H1 (cell line): ENCODE data around the gene ZKSCAN8. TPM values are rescaled to one million over a fixed set of nuclear protein-coding genes. Genes with fewer than 3 reads are reported as not detected.

ENCODE experiments used
- CTCF ChIA-PET: fragments of 300-600 bp; sonication (Branson Sonifier 250); formaldehyde crosslinking; loops from one replicate; lab custom pipeline; 2021; ENCODE audit not compliant: partially characterized antibody; lab: Charles Lee
- POLR2A ChIA-PET: fragments of 300-600 bp; sonication (Branson Sonifier 250); formaldehyde crosslinking; loops from one replicate; lab custom pipeline; 2021; ENCODE audit warnings: inconsistent platforms; ENCODE audit not compliant: partially characterized antibody; lab: Charles Lee
- DNase-seq, 2 experiments: peaks; one replicate each; pipeline versions ENCODE4 v3.0.0 to v3.0.0-alpha.2; 2010 to 2022; ENCODE audit warnings: low spot score in 2 of 2, low read depth in 1 of 2, mixed read lengths in 1 of 2
- FAIRE-seq: peaks from 2 replicates; lab custom pipeline; 2011; peaks lifted over from hg19 to GRCh38; lab: Jason Lieb, UNC
- H2AFZ ChIP-seq: 2 replicates; pipeline ENCODE4 v1.8.1; 2012; ENCODE audit warnings: low read length, inconsistent platforms
- H2AK5ac ChIP-seq: 2 replicates; pipeline ENCODE4 v1.6.1; 2013; ENCODE audit warnings: low read depth, low read length
- H2BK120ac ChIP-seq: replicated peaks from 2 replicates; pipeline ENCODE3; 2013; ENCODE audit warnings: low read depth, low read length, inconsistent platforms
- H2BK12ac ChIP-seq: 2 replicates; pipeline ENCODE4 v1.6.1; 2013; ENCODE audit warnings: low read depth, low read length
- H2BK15ac ChIP-seq: 2 replicates; pipeline ENCODE4 v1.6.1; 2013; ENCODE audit warnings: low read length
- H2BK20ac ChIP-seq: 2 replicates; pipeline ENCODE4 v1.6.1; 2013; ENCODE audit warnings: low read length
- H2BK5ac ChIP-seq: 2 replicates; pipeline ENCODE4 v1.6.1; 2013; ENCODE audit warnings: low read depth, low read length
- H3K14ac ChIP-seq: 2 replicates; pipeline ENCODE4 v1.6.1; 2013; ENCODE audit warnings: inconsistent platforms; ENCODE audit not compliant: insufficient read length
- H3K18ac ChIP-seq: 2 replicates; pipeline ENCODE4 v1.6.1; 2013; ENCODE audit warnings: low read length; ENCODE audit errors: extremely low read depth
- H3K23ac ChIP-seq: 2 replicates; pipeline ENCODE4 v1.6.1; 2013; ENCODE audit warnings: inconsistent platforms; ENCODE audit not compliant: insufficient read length
- H3K23me2 ChIP-seq: 2 replicates; pipeline ENCODE4 v1.6.1; 2013; ENCODE audit warnings: low read depth, low read length
- H3K27ac ChIP-seq: 2 replicates; pipeline ENCODE4 v1.6.1; 2011; ENCODE audit warnings: low read depth, low read length, inconsistent platforms
- H3K27me3 ChIP-seq, 4 experiments: replicated peaks in 1 of 4; 1 replicate in 1 of 4; 2 replicates in 3 of 4; pipeline versions ENCODE4 v1.6.1 to v1.8.1; 2011 to 2013; ENCODE audit warnings: low read length in 3 of 4, mild to moderate bottlenecking in 3 of 4, inconsistent platforms in 2 of 4, mixed read lengths in 2 of 4, moderate library complexity in 1 of 4; ENCODE audit not compliant: control insufficient read depth in 3 of 4, insufficient read depth in 3 of 4; ENCODE audit errors: extremely low read depth in 1 of 4
- H3K36me3 ChIP-seq, 4 experiments: 2 replicates each; pipeline versions ENCODE4 v1.6.1 to v1.8.1; 2011 to 2013; ENCODE audit warnings: mild to moderate bottlenecking in 4 of 4, low read length in 3 of 4, moderate library complexity in 2 of 4, control low read depth in 1 of 4, inconsistent platforms in 1 of 4; ENCODE audit not compliant: insufficient read depth in 4 of 4, control insufficient read depth in 2 of 4
- H3K4ac ChIP-seq: replicated peaks from 2 replicates; pipeline ENCODE3; 2013; ENCODE audit warnings: low read length, low read depth, mixed read lengths, inconsistent platforms; ENCODE audit not compliant: insufficient read length
- H3K4me1 ChIP-seq, 4 experiments: replicated peaks in 1 of 4; 1 replicate in 1 of 4; 2 replicates in 3 of 4; pipeline versions ENCODE4 v1.6.1 to v1.8.1; 2011 to 2013; ENCODE audit warnings: low read length in 3 of 4, inconsistent platforms in 2 of 4, mixed read lengths in 1 of 4; ENCODE audit not compliant: insufficient read depth in 4 of 4, control insufficient read depth in 3 of 4
- H3K4me2 ChIP-seq, 2 experiments: 2 replicates each; pipeline versions ENCODE4 v1.6.1 to v1.8.1; 2011 to 2013; ENCODE audit warnings: low read depth in 2 of 2, low read length in 2 of 2, control low read depth in 1 of 2, inconsistent platforms in 1 of 2, mild to moderate bottlenecking in 1 of 2; ENCODE audit not compliant: insufficient read depth in 1 of 2
- H3K4me3 ChIP-seq, 4 experiments: fragments of 200-600, 300-600 bp in 1 of 4; sonication (generic), shearing (Covaris generic), sonication (Bioruptor Twin) in 1 of 4; 2 replicates each; pipeline versions ENCODE4 v1.5.1 to v1.8.1; 2011 to 2016; ENCODE audit warnings: low read length in 4 of 4, low read depth in 3 of 4, control low read depth in 2 of 4, inconsistent platforms in 2 of 4, mild to moderate bottlenecking in 2 of 4, mixed read lengths in 1 of 4, moderate library complexity in 1 of 4; ENCODE audit not compliant: insufficient read depth in 2 of 4; ENCODE audit errors: extremely low read depth in 1 of 4
- H3K56ac ChIP-seq: replicated peaks from 2 replicates; pipeline ENCODE3; 2013; ENCODE audit warnings: low read depth, mild to moderate bottlenecking, mixed read lengths, low read length, inconsistent platforms; ENCODE audit not compliant: insufficient read length
- H3K79me1 ChIP-seq: 2 replicates; pipeline ENCODE4 v1.6.1; 2013; ENCODE audit warnings: low read depth, low read length, control low read depth
- H3K79me2 ChIP-seq, 2 experiments: 2 replicates each; pipeline versions ENCODE4 v1.6.1 to v1.8.1; 2012 to 2013; ENCODE audit warnings: low read length in 2 of 2, mild to moderate bottlenecking in 2 of 2, inconsistent platforms in 1 of 2; ENCODE audit not compliant: insufficient read depth in 2 of 2, control insufficient read depth in 1 of 2
- H3K9ac ChIP-seq, 4 experiments: replicated peaks in 1 of 4; 1 replicate in 1 of 4; 2 replicates in 3 of 4; pipeline versions ENCODE4 v1.6.1 to v1.8.1; 2011 to 2013; ENCODE audit warnings: low read depth in 3 of 4, low read length in 3 of 4, control low read depth in 2 of 4, mild to moderate bottlenecking in 2 of 4, moderate library complexity in 2 of 4, inconsistent platforms in 1 of 4; ENCODE audit errors: extremely low read depth in 1 of 4
- H3K9me3 ChIP-seq, 2 experiments: 2 replicates each; pipeline versions ENCODE4 v1.6.1 to v1.8.1; 2012 to 2013; ENCODE audit warnings: mild to moderate bottlenecking in 2 of 2, moderate library complexity in 2 of 2, control low read depth in 1 of 2, inconsistent platforms in 1 of 2, low read depth in 1 of 2, low read length in 1 of 2, mixed read lengths in 1 of 2; ENCODE audit not compliant: insufficient read depth in 2 of 2
- H4K20me1 ChIP-seq, 2 experiments: replicated peaks in 1 of 2; 2 replicates each; pipeline versions ENCODE3 to v1.8.1; 2011 to 2013; ENCODE audit warnings: inconsistent platforms in 2 of 2, low read length in 2 of 2, mild to moderate bottlenecking in 1 of 2; ENCODE audit not compliant: insufficient read depth in 2 of 2, control insufficient read depth in 1 of 2
- H4K5ac ChIP-seq: 2 replicates; pipeline ENCODE4 v1.6.1; 2013; ENCODE audit warnings: low read length, low read depth, mixed read lengths, inconsistent platforms; ENCODE audit not compliant: insufficient read length
- H4K8ac ChIP-seq: 2 replicates; pipeline ENCODE4 v1.8.0; 2013; ENCODE audit warnings: mild to moderate bottlenecking, moderate library complexity, low read length, inconsistent platforms; ENCODE audit not compliant: insufficient read depth; ENCODE audit errors: extremely low read depth
- H4K91ac ChIP-seq: replicated peaks from 2 replicates; pipeline ENCODE3; 2013; ENCODE audit warnings: low read length, mixed read lengths, inconsistent platforms; ENCODE audit not compliant: insufficient read length
- BCL11A ChIP-seq, 2 experiments: IDR thresholded peaks; one replicate each; pipeline ENCODE4 v1.6.1; 2011; ENCODE audit warnings: low read depth in 2 of 2, low read length in 2 of 2, mild to moderate bottlenecking in 2 of 2
- HDAC2 ChIP-seq, 2 experiments: fragments of 300-600 bp in 1 of 2; sonication (generic) in 1 of 2; IDR thresholded peaks; 2 replicates each; pipeline ENCODE4 v1.6.1; 2011 to 2012; ENCODE audit warnings: low read depth in 2 of 2, low read length in 2 of 2, mild to moderate bottlenecking in 2 of 2, moderate library complexity in 2 of 2, borderline replicate concordance in 1 of 2, inconsistent platforms in 1 of 2
- JUN ChIP-seq: IDR thresholded peaks from 2 replicates; pipeline ENCODE4 v1.6.1; 2011; ENCODE audit warnings: low read depth, mild to moderate bottlenecking, improper control_type of control experiment, low read length
- KDM1A ChIP-seq: fragments of 200-600, 300-600 bp; sonication (generic); IDR thresholded peaks from 2 replicates; pipeline ENCODE4 v1.7.1; 2016; ENCODE audit warnings: mild to moderate bottlenecking, low read length, borderline replicate concordance
- POU5F1 ChIP-seq: IDR thresholded peaks from 2 replicates; pipeline ENCODE4 v1.6.1; 2011; ENCODE audit warnings: low read depth, mild to moderate bottlenecking, low read length, moderate library complexity
- RBBP5 ChIP-seq: IDR thresholded peaks from 2 replicates; pipeline ENCODE4 v1.7.1; 2012; ENCODE audit warnings: low read depth, mild to moderate bottlenecking, inconsistent platforms, low read length, moderate library complexity, borderline replicate concordance
- SIN3A ChIP-seq, 2 experiments: IDR thresholded peaks in 1 of 2; conservative IDR thresholded peaks in 1 of 2; 2 replicates each; pipeline ENCODE4 v1.6.1; 2011 to 2012; ENCODE audit warnings: low read length in 2 of 2, improper control_type of control experiment in 1 of 2, low read depth in 1 of 2, mild to moderate bottlenecking in 1 of 2
- SIRT6 ChIP-seq: IDR thresholded peaks from one replicate; pipeline ENCODE4 v1.7.1; 2012; ENCODE audit warnings: low read length, inconsistent platforms
- SRF ChIP-seq: IDR thresholded peaks from 2 replicates; pipeline ENCODE4 v1.6.1; 2011; ENCODE audit warnings: mild to moderate bottlenecking, low read depth, low read length, moderate library complexity
- TCF12 ChIP-seq: IDR thresholded peaks from 2 replicates; pipeline ENCODE4 v1.6.1; 2011; ENCODE audit warnings: low read depth, mild to moderate bottlenecking, low read length
- YY1 ChIP-seq: IDR thresholded peaks from 2 replicates; pipeline ENCODE4 v1.6.1; 2011; ENCODE audit warnings: low read depth, mild to moderate bottlenecking, low read length
- ZNF274 ChIP-seq: IDR thresholded peaks from 2 replicates; pipeline ENCODE4 v1.7.0; 2012; ENCODE audit warnings: low read length, borderline replicate concordance; ENCODE audit errors: extremely low read depth
- WGBS, 2 experiments: shearing (Covaris generic) in 1 of 2; methylation state at CpG; one replicate each; pipeline versions ENCODE4 v1.1.6 to v1.1.7; 2013 to 2015; ENCODE audit warnings: low lambda C conversion rate in 2 of 2, mixed read lengths in 2 of 2, inconsistent platforms in 1 of 2, low coverage in 1 of 2, missing lambda C conversion rate in 1 of 2; ENCODE audit not compliant: insufficient replicate concordance in 2 of 2, insufficient coverage in 1 of 2, insufficient read length in 1 of 2; ENCODE audit errors: extremely low coverage in 1 of 2, missing lambda C conversion rate in 1 of 2; 5-methylcytosine and 5-hydroxymethylcytosine counted together
- polyA plus RNA-seq, 7 experiments: library from polyadenylated mRNA; depleted of rRNA in 3 of 7; stranded (reverse) in 5 of 7; unstranded in 2 of 7; fragments of >200 nt in 5 of 7; fragments of 200-250 nt in 2 of 7; gene quantifications; 1 replicate in 5 of 7; 2 replicates in 1 of 7; 4 replicates in 1 of 7; pipeline versions ENCODE4 v1.2.1 to v1.2.3, GENCODE V29; 2011 to 2013; ENCODE audit warnings: missing spikeins in 2 of 7, mixed read lengths in 2 of 7
- total RNA-seq: library from RNA; stranded (reverse); fragmentation: NEBNext Ultra II Directional; extraction: Animal tissue kit (Norgen Biotek cat#: 25700); gene quantifications from 2 replicates; pipeline ENCODE4 v1.2.1, GENCODE V29; 2021

The ZKSCAN8 gene
- total and polyA plus RNA-seq, 2 of the 8 experiments (the other 6 are each of a cell fraction or from before 2014, with no cell fraction given) = 10.7 to 24.1 TPM

GRCh38 chr6:28161410-28162079 is 19.9 kb downstream of the ZKSCAN8 start:
- H2BK12ac ChIP-seq = no peak overlapping the region
- H3K14ac ChIP-seq = no peak overlapping the region
- peak overlapping the region; percentile 25; the same call in 1 of the 2 replicates for H3K27ac ChIP-seq
- H4K91ac ChIP-seq = peak overlapping the region; percentile 51
- H3K4me2 ChIP-seq = peak overlapping the region; percentile 76 to 86
- peaks cover 0 to 3% (median 0%) of the 10 kb centered on the region in 4 experiments; a peak in 1 of 7 replicates for H3K4me1 ChIP-seq
- no peak overlapping the region for H3K23ac ChIP-seq
- H2BK20ac ChIP-seq = no peak overlapping the region
- H4K5ac ChIP-seq = peak overlapping the region; percentile 94
- H3K9me3 ChIP-seq = no peaks in the 10 kb centered on the region
- H3K4ac ChIP-seq = no peak overlapping the region
- no peak overlapping the region for H2BK120ac ChIP-seq
- H2AK5ac ChIP-seq = no peak overlapping the region
- H3K27me3 ChIP-seq = peaks cover 0 to 4% (median 0%) of the 10 kb centered on the region in 4 experiments; a peak in 3 of 7 replicates
- CTCF ChIA-PET = interaction anchor here (1.1 to 1.5 kb wide), 3 partner anchors 20 to 228 kb away, joined by 3 to 5 read pairs (median 3); partner anchors contain the start of gene ZKSCAN8
- POLR2A ChIA-PET = interaction anchor here (1.1 to 2.3 kb wide), 10 partner anchors 9 to 174 kb away, joined by 3 to 10 read pairs (median 6); partner anchors contain the start of genes ZKSCAN8 and ZSCAN31
- peak overlapping the region; percentile 63 to 70 (median 66) for H3K9ac ChIP-seq
- H2BK15ac ChIP-seq = no peak overlapping the region
- H2AFZ ChIP-seq = peak overlapping the region; percentile 100
- WGBS, 2 experiments = 11% methylated on average over 31 of the region's 32 CpGs; no CpG with 5 or more reads in 1 of the 2 experiments
- peak overlapping the region; percentile 96; the same call in 1 of the 2 replicates for H4K8ac ChIP-seq
- peaks cover 2% of the 10 kb centered on the region; the same call in 1 of the 2 replicates for H3K23me2 ChIP-seq
- no peak overlapping the region for H3K18ac ChIP-seq
- H4K20me1 ChIP-seq = peaks cover 0 to 2% of the 10 kb centered on the region in 2 experiments
- peaks cover 0 to 7% (median 4%) of the 10 kb centered on the region in 4 experiments; a peak in 4 of 8 replicates for H3K36me3 ChIP-seq
- no peaks in the 10 kb centered on the region for H3K79me2 ChIP-seq
- no peak overlapping the region for H2BK5ac ChIP-seq
- FAIRE-seq (peak; percentile 66), DNase-seq (peak; percentile 65 to 97)
- H3K56ac ChIP-seq = no peak overlapping the region
- H3K4me3 ChIP-seq = peak overlapping the region; percentile 57 to 73 (median 69)
- no peaks in the 10 kb centered on the region for H3K79me1 ChIP-seq
- TF ChIP-seq SRF = no peak
- no peak for TF ChIP-seq KDM1A
- TF ChIP-seq TCF12 = no peak
- no peak for TF ChIP-seq BCL11A (IDR thresholded peaks at IDR 0.05; ENCODE audit: low read depth in 2 of 2, low read length in 2 of 2)
- peak in 1 of 2 experiments; percentile 44; a peak in 1 of 4 replicates for TF ChIP-seq SIN3A (conservative IDR thresholded peaks at IDR 0.05 in 1 of 2, IDR thresholded peaks at IDR 0.05 in 1 of 2; ENCODE audit: low read depth in 1 of 2, low read length in 2 of 2)
- TF ChIP-seq POU5F1 = no peak
- no peak for TF ChIP-seq JUN
- no peak for TF ChIP-seq YY1
- no peak for TF ChIP-seq HDAC2 (IDR thresholded peaks at IDR 0.05; ENCODE audit: borderline replicate concordance in 1 of 2, low read depth in 2 of 2, low read length in 2 of 2)
- no peak for TF ChIP-seq RBBP5
- TF ChIP-seq ZNF274 = no peak
- no peak for TF ChIP-seq SIRT6
